HEK293 (cell line): ENCODE measurements around the gene VDR.
A peak's percentile ranks its signal among the peaks of the same experiment; 100 is the strongest.

Source experiments
- CTCF ChIA-PET: fragments of 350-600 bp; formaldehyde crosslinking; extraction: SDS; loops from one replicate; lab custom pipeline; 2021; ENCODE audit warnings: antibody characterized with exemption; lab: Yijun Ruan, JAX
- POLR2A ChIA-PET: fragments of 300-600 bp; formaldehyde crosslinking; extraction: SDS; loops from one replicate; lab custom pipeline; 2020; ENCODE audit warnings: antibody characterized with exemption, inconsistent platforms; lab: Yijun Ruan, JAX
- H3K27ac ChIP-seq: fragments of 200-500 bp; sonication (Bioruptor generic); 2 replicates; pipeline ENCODE4 v1.5.1; 2014; ENCODE audit warnings: low read depth, low read length, control low read depth, inconsistent platforms; ENCODE audit errors: extremely low read depth
- H3K36me3 ChIP-seq, 2 experiments: fragments of 200-500 bp in 1 of 2; sonication (Bioruptor generic) in 1 of 2; 1 replicate in 1 of 2; 2 replicates in 1 of 2; pipeline ENCODE4 v1.5.1; 2014 to 2017; ENCODE audit warnings: inconsistent platforms in 2 of 2, low read length in 2 of 2; ENCODE audit not compliant: control insufficient read depth in 2 of 2, insufficient read depth in 1 of 2
- H3K4me1 ChIP-seq: fragments of 200-500 bp; sonication (Bioruptor generic); 2 replicates; pipeline ENCODE4 v1.5.1; 2014; ENCODE audit warnings: mild to moderate bottlenecking, low read length, inconsistent platforms; ENCODE audit not compliant: control insufficient read depth, insufficient read depth
- H3K4me3 ChIP-seq: 2 replicates; pipeline ENCODE4 v1.5.1; 2011; ENCODE audit warnings: low read depth, mild to moderate bottlenecking, control low read depth, low read length, moderate library complexity
- H3K9me3 ChIP-seq: fragments of 200-500 bp; sonication (Bioruptor generic); 2 replicates; pipeline ENCODE4 v1.5.1; 2014; ENCODE audit warnings: low read depth, low read length, inconsistent platforms; ENCODE audit not compliant: control insufficient read depth, insufficient read depth
- EGR2 ChIP-seq: fragments of 450-650 bp; formaldehyde crosslinking; IDR thresholded peaks from 2 replicates; pipeline ENCODE4 v1.5.1; 2016; ENCODE audit warnings: low read depth, missing biosample characterization, missing genetic modification characterization
- GLIS1 ChIP-seq: fragments of 450-650 bp; formaldehyde crosslinking; IDR thresholded peaks from 2 replicates; pipeline ENCODE4 v1.5.1; 2016; ENCODE audit warnings: missing biosample characterization, missing genetic modification characterization
- KLF1 ChIP-seq: fragments of 450-650 bp; formaldehyde crosslinking; IDR thresholded peaks from 2 replicates; pipeline ENCODE4 v1.5.1; 2016; ENCODE audit warnings: missing biosample characterization, missing genetic modification characterization
- KLF10 ChIP-seq: fragments of 450-650 bp; IDR thresholded peaks from 2 replicates; pipeline ENCODE4 v1.5.1; 2018; ENCODE audit warnings: missing biosample characterization, mild to moderate bottlenecking, missing genetic modification characterization
- KLF16 ChIP-seq: fragments of 450-650 bp; formaldehyde crosslinking; IDR thresholded peaks from 2 replicates; pipeline ENCODE4 v1.5.1; 2017; ENCODE audit warnings: missing biosample characterization, missing genetic modification characterization
- KLF17 ChIP-seq: fragments of 450-650 bp; formaldehyde crosslinking; IDR thresholded peaks from 2 replicates; pipeline ENCODE4 v1.5.1; 2016; ENCODE audit warnings: missing biosample characterization, missing genetic modification characterization
- KLF9 ChIP-seq: fragments of 450-650 bp; formaldehyde crosslinking; IDR thresholded peaks from 2 replicates; pipeline ENCODE4 v1.5.1; 2016; ENCODE audit warnings: missing biosample characterization, missing genetic modification characterization, low read depth
- PATZ1 ChIP-seq: fragments of 450-650 bp; formaldehyde crosslinking; IDR thresholded peaks from 2 replicates; pipeline ENCODE4 v1.5.1; 2016; ENCODE audit warnings: missing biosample characterization, missing genetic modification characterization
- SP2 ChIP-seq: fragments of 450-650 bp; formaldehyde crosslinking; IDR thresholded peaks from 2 replicates; pipeline ENCODE4 v1.5.1; 2016; ENCODE audit warnings: missing biosample characterization, missing genetic modification characterization
- SP3 ChIP-seq: fragments of 450-650 bp; formaldehyde crosslinking; IDR thresholded peaks from 2 replicates; pipeline ENCODE4 v1.5.1; 2016; ENCODE audit warnings: missing biosample characterization, missing genetic modification characterization
- ZFHX2 ChIP-seq: fragments of 450-650 bp; formaldehyde crosslinking; conservative IDR thresholded peaks from 2 replicates; pipeline ENCODE4 v1.5.1; 2016; ENCODE audit warnings: missing biosample characterization, missing genetic modification characterization
- ZFP69B ChIP-seq: fragments of 450-650 bp; formaldehyde crosslinking; IDR thresholded peaks from 2 replicates; pipeline ENCODE4 v1.5.1; 2016; ENCODE audit warnings: missing biosample characterization, missing genetic modification characterization
- ZNF324 ChIP-seq: fragments of 450-650 bp; formaldehyde crosslinking; IDR thresholded peaks from 2 replicates; pipeline ENCODE4 v1.5.1; 2016; ENCODE audit warnings: missing biosample characterization, missing genetic modification characterization
- ZNF335 ChIP-seq: fragments of 450-650 bp; formaldehyde crosslinking; conservative IDR thresholded peaks from 2 replicates; pipeline ENCODE4 v1.5.1; 2016; ENCODE audit warnings: missing biosample characterization, missing genetic modification characterization
- ZNF548 ChIP-seq: fragments of 450-650 bp; formaldehyde crosslinking; IDR thresholded peaks from 2 replicates; pipeline ENCODE4 v1.5.1; 2016; ENCODE audit warnings: missing biosample characterization, missing genetic modification characterization
- ZNF558 ChIP-seq: fragments of 450-650 bp; formaldehyde crosslinking; IDR thresholded peaks from 2 replicates; pipeline ENCODE4 v1.5.1; 2016; ENCODE audit warnings: missing biosample characterization, missing genetic modification characterization
- ZNF596 ChIP-seq: fragments of 450-650 bp; IDR thresholded peaks from 2 replicates; pipeline ENCODE4 v1.5.0; 2018; ENCODE audit warnings: missing biosample characterization, mild to moderate bottlenecking, missing genetic modification characterization, moderate library complexity
- ZNF600 ChIP-seq: fragments of 450-650 bp; formaldehyde crosslinking; IDR thresholded peaks from 2 replicates; pipeline ENCODE4 v1.5.1; 2016; ENCODE audit warnings: missing biosample characterization, missing genetic modification characterization
- TF ChIP-seq, protein P1 (sequence below): fragments of 450-650 bp; formaldehyde crosslinking; IDR thresholded peaks from 2 replicates; pipeline ENCODE4 v1.5.1; 2016; ENCODE audit warnings: missing biosample characterization, missing genetic modification characterization
- TF ChIP-seq, protein P2 (sequence below): fragments of 450-650 bp; formaldehyde crosslinking; IDR thresholded peaks from 2 replicates; pipeline ENCODE4 v1.5.1; 2016; ENCODE audit warnings: missing biosample characterization, missing genetic modification characterization
- TF ChIP-seq, protein P3 (sequence below): fragments of 450-650 bp; formaldehyde crosslinking; IDR thresholded peaks from 2 replicates; pipeline ENCODE4 v1.5.1; 2016; ENCODE audit warnings: missing biosample characterization, missing genetic modification characterization
- TF ChIP-seq, protein P4 (sequence below): fragments of 450-650 bp; formaldehyde crosslinking; IDR thresholded peaks from 2 replicates; pipeline ENCODE4 v1.5.1; 2017; ENCODE audit warnings: missing biosample characterization, missing genetic modification characterization
- TF ChIP-seq, protein P5 (sequence below): fragments of 450-650 bp; formaldehyde crosslinking; IDR thresholded peaks from 2 replicates; pipeline ENCODE4 v1.5.1; 2016; ENCODE audit warnings: missing biosample characterization, missing genetic modification characterization

Gene VDR

GRCh38 chr12:47828976-47829482 is 75.8 kb downstream of the VDR start:
- ChIA-PET CTCF (interaction anchor here (0.6 to 16.6 kb wide), 11 partner anchors 10 to 135 kb away, joined by 3 to 271 read pairs (median 5); partner anchors contain the start of gene TMEM106C), POLR2A (interaction anchor here (1.1 to 2.3 kb wide), 13 partner anchors 8 to 123 kb away, joined by 3 to 18 read pairs (median 6); partner anchors contain the start of genes HDAC7, RPAP3 and SLC48A1)
- Histone ChIP-seq H3K4me1 (peaks cover 3% of the 10 kb centered on the region), H3K36me3 (no peaks in the 10 kb centered on the region), H3K27ac (peak overlapping the region; percentile 48; the same call in 1 of the 2 replicates), H3K9me3 (no peaks in the 10 kb centered on the region), H3K4me3 (peak overlapping the region; percentile 6)
- TF ChIP-seq KLF17, result peak; percentile 32; the same call in 1 of the 2 replicates
- TF ChIP-seq ZNF600 (tag by site-specific recombination), result no peak
- TF ChIP-seq KLF1 (tag by site-specific recombination), result 0 out of 2 replicates have a peak, but pooled peaks have one; percentile 50
- peak; percentile 72 for TF ChIP-seq EGR2 (tag by site-specific recombination)
- TF ChIP-seq, protein P1, sequence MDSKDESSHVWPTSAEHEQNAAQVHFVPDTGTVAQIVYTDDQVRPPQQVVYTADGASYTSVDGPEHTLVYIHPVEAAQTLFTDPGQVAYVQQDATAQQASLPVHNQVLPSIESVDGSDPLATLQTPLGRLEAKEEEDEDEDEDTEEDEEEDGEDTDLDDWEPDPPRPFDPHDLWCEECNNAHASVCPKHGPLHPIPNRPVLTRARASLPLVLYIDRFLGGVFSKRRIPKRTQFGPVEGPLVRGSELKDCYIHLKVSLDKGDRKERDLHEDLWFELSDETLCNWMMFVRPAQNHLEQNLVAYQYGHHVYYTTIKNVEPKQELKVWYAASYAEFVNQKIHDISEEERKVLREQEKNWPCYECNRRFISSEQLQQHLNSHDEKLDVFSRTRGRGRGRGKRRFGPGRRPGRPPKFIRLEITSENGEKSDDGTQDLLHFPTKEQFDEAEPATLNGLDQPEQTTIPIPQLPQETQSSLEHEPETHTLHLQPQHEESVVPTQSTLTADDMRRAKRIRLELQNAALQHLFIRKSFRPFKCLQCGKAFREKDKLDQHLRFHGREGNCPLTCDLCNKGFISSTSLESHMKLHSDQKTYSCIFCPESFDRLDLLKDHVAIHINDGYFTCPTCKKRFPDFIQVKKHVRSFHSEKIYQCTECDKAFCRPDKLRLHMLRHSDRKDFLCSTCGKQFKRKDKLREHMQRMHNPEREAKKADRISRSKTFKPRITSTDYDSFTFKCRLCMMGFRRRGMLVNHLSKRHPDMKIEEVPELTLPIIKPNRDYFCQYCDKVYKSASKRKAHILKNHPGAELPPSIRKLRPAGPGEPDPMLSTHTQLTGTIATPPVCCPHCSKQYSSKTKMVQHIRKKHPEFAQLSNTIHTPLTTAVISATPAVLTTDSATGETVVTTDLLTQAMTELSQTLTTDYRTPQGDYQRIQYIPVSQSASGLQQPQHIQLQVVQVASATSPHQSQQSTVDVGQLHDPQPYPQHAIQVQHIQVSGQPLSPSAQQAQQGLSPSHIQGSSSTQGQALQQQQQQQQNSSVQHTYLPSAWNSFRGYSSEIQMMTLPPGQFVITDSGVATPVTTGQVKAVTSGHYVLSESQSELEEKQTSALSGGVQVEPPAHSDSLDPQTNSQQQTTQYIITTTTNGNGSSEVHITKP (tag by site-specific recombination), result peak; percentile 91
- TF ChIP-seq, protein P2, sequence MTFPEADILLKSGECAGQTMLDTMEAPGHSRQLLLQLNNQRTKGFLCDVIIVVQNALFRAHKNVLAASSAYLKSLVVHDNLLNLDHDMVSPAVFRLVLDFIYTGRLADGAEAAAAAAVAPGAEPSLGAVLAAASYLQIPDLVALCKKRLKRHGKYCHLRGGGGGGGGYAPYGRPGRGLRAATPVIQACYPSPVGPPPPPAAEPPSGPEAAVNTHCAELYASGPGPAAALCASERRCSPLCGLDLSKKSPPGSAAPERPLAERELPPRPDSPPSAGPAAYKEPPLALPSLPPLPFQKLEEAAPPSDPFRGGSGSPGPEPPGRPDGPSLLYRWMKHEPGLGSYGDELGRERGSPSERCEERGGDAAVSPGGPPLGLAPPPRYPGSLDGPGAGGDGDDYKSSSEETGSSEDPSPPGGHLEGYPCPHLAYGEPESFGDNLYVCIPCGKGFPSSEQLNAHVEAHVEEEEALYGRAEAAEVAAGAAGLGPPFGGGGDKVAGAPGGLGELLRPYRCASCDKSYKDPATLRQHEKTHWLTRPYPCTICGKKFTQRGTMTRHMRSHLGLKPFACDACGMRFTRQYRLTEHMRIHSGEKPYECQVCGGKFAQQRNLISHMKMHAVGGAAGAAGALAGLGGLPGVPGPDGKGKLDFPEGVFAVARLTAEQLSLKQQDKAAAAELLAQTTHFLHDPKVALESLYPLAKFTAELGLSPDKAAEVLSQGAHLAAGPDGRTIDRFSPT (tag by site-specific recombination), result peak; percentile 58
- peak; percentile 83 for TF ChIP-seq ZFP69B
- peak; percentile 32; the same call in 1 of the 2 replicates for TF ChIP-seq ZNF324 (tag by site-specific recombination)
- peak; percentile 57 for TF ChIP-seq SP3
- TF ChIP-seq KLF16 (tag by site-specific recombination), result 0 out of 2 replicates have a peak, but pooled peaks have one; percentile 30
- 0 out of 2 replicates have a peak, but pooled peaks have one; percentile 45 for TF ChIP-seq PATZ1 (tag by site-specific recombination)
- peak; percentile 80 for TF ChIP-seq ZFHX2 (tag by site-specific recombination)
- peak; percentile 91 for TF ChIP-seq GLIS1 (tag by site-specific recombination)
- TF ChIP-seq SP2 (tag by site-specific recombination), result peak; percentile 20; the same call in 1 of the 2 replicates
- TF ChIP-seq ZNF335 (tag by site-specific recombination), result peak; percentile 57
- no peak for TF ChIP-seq ZNF596 (tag by site-specific recombination)
- TF ChIP-seq, protein P3, sequence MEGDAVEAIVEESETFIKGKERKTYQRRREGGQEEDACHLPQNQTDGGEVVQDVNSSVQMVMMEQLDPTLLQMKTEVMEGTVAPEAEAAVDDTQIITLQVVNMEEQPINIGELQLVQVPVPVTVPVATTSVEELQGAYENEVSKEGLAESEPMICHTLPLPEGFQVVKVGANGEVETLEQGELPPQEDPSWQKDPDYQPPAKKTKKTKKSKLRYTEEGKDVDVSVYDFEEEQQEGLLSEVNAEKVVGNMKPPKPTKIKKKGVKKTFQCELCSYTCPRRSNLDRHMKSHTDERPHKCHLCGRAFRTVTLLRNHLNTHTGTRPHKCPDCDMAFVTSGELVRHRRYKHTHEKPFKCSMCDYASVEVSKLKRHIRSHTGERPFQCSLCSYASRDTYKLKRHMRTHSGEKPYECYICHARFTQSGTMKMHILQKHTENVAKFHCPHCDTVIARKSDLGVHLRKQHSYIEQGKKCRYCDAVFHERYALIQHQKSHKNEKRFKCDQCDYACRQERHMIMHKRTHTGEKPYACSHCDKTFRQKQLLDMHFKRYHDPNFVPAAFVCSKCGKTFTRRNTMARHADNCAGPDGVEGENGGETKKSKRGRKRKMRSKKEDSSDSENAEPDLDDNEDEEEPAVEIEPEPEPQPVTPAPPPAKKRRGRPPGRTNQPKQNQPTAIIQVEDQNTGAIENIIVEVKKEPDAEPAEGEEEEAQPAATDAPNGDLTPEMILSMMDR (tag by site-specific recombination), result no peak
- no peak for TF ChIP-seq ZNF558 (tag by site-specific recombination)
- TF ChIP-seq KLF10, result 0 out of 2 replicates have a peak, but pooled peaks have one; percentile 42
- TF ChIP-seq KLF9 (tag by site-specific recombination), result peak; percentile 86
- TF ChIP-seq, protein P4, sequence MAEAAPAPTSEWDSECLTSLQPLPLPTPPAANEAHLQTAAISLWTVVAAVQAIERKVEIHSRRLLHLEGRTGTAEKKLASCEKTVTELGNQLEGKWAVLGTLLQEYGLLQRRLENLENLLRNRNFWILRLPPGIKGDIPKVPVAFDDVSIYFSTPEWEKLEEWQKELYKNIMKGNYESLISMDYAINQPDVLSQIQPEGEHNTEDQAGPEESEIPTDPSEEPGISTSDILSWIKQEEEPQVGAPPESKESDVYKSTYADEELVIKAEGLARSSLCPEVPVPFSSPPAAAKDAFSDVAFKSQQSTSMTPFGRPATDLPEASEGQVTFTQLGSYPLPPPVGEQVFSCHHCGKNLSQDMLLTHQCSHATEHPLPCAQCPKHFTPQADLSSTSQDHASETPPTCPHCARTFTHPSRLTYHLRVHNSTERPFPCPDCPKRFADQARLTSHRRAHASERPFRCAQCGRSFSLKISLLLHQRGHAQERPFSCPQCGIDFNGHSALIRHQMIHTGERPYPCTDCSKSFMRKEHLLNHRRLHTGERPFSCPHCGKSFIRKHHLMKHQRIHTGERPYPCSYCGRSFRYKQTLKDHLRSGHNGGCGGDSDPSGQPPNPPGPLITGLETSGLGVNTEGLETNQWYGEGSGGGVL, result peak; percentile 76
- no peak for TF ChIP-seq ZNF548 (tag by site-specific recombination)
- TF ChIP-seq, protein P5, sequence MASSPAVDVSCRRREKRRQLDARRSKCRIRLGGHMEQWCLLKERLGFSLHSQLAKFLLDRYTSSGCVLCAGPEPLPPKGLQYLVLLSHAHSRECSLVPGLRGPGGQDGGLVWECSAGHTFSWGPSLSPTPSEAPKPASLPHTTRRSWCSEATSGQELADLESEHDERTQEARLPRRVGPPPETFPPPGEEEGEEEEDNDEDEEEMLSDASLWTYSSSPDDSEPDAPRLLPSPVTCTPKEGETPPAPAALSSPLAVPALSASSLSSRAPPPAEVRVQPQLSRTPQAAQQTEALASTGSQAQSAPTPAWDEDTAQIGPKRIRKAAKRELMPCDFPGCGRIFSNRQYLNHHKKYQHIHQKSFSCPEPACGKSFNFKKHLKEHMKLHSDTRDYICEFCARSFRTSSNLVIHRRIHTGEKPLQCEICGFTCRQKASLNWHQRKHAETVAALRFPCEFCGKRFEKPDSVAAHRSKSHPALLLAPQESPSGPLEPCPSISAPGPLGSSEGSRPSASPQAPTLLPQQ (tag by site-specific recombination), result peak; percentile 84
